Stimulated activated naive CD4-positive, alpha-beta T cell treated with Interleukin-2 at 50 U/mL for 16 hours (primary cell): ENCODE results near the gene CDKN2AIP.

Experiments used
- DNase-seq: peaks from one replicate; lab custom pipeline; 2025; lab: John Stamatoyannopoulos, UW

The CDKN2AIP gene

DNA sequence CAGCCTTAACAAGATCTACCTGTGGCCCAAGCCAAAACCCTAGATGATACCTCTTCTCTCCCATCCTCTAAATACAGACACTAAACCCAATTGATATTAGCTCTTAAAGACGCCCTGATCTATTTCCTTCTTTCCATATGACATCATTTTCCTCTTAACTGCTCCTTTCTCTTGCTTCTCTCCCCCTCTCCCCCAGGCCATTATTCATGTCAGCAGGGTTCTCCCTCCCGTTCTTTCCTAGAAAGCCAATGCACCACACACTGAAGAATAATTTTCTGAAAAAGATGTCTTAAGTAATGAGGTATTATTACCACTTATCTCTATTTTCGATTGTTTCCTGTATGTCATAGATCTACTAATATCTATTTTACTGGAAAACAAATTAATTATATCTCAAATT is 50.7 kb downstream of the CDKN2AIP start:
- DNase-seq = no peak
